ENCODE results near the gene ATG3.
"Not testable (repeated sequence)": the region's sequence is repeated elsewhere in the genome, so short reads cannot be mapped to it uniquely, and the experiment has no call there.

The ATG3 gene

DNA sequence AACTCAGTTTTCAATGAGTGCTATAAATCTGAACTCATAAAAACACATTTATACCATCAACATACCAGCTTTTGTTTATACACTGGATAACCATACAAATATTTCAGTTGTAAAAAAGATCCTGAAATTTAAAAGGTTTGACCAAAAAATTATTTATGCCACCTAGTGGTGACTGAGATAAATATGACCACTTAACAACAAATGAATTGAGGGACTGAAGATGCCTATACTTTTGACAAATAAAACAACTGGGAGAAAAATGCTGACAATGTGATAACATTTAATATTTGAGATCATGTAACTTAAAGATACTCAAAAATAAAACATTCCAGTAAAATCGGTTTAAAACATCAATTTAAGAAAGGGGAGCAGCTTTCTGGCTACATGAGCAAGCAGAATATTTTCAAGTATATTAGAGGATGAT, 30.4 kb downstream of the ATG3 start:
- DNase-seq (ENCODE audit: low read depth, low spot score) = no peak
- ChIA-PET CTCF (interaction anchor here (0.6 to 1.6 kb wide), 29 partner anchors 9 to 1583 kb away, joined by 3 to 24 read pairs (median 4); partner anchors contain the start of gene SLC9C1), POLR2A (no interaction called here)
- H3K4me3 ChIP-seq (ENCODE audit: low read depth, low read length) = no peak overlapping the region
- TF ChIP-seq, protein P1, sequence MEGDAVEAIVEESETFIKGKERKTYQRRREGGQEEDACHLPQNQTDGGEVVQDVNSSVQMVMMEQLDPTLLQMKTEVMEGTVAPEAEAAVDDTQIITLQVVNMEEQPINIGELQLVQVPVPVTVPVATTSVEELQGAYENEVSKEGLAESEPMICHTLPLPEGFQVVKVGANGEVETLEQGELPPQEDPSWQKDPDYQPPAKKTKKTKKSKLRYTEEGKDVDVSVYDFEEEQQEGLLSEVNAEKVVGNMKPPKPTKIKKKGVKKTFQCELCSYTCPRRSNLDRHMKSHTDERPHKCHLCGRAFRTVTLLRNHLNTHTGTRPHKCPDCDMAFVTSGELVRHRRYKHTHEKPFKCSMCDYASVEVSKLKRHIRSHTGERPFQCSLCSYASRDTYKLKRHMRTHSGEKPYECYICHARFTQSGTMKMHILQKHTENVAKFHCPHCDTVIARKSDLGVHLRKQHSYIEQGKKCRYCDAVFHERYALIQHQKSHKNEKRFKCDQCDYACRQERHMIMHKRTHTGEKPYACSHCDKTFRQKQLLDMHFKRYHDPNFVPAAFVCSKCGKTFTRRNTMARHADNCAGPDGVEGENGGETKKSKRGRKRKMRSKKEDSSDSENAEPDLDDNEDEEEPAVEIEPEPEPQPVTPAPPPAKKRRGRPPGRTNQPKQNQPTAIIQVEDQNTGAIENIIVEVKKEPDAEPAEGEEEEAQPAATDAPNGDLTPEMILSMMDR (IDR thresholded peaks at IDR 0.05; ENCODE audit: insufficient read depth, low read length, missing control alignments) = no peak

DNA sequence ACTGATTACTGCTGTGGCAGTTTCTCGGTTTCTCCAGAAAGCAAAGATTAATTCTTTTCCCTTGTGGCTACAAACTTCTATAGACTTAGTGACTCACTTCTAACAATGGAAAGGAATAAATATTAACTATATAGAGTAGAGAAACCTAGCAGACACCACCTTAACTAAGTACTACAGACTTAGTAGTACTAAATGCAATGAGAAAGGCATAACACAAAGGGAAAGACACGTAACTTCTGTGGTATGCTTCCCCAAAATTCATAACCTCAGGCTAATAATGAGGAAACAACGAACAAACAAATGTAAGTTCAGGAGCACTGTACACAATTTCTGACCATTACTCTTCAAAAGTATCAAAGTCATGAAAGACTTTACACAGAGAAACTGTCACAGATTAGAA, 31.2 kb downstream of the ATG3 start:
- POLR2A ChIA-PET = no interaction called here
- H3K4me3 ChIP-seq (ENCODE audit: low read depth, low read length) = no peak overlapping the region
- CTCF ChIA-PET = interaction anchor here (0.6 to 1.6 kb wide), 28 partner anchors 9 to 1582 kb away, joined by 3 to 24 read pairs (median 4); partner anchors contain the start of gene SLC9C1
- no peak for DNase-seq (ENCODE audit: low read depth, low spot score)
- TF ChIP-seq, protein P1 (IDR thresholded peaks at IDR 0.05; ENCODE audit: insufficient read depth, low read length, missing control alignments) = no peak

DNA sequence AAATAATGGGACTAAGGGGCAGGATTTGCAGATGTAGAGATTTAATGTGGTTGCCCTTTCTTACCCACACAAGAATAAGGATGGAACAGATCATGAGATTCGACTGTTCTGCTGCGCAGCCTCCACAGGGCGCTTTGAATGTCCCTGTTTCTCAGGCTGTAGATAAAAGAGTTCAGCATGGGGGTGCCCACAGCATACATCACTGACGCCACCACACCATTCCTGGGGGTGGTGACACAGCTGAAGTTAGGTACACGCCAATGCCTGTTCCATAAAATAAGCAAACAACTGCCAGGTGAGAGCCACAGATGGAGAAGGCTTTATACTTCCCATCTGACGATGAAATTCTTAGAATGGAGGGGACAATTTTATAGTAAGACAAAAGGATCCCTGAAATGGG, 37.6 kb downstream of the ATG3 start:
- not testable (repeated sequence) for DNase-seq (ENCODE audit: low read depth, low spot score)
- CTCF ChIA-PET = interaction anchor here (2.2 kb wide), 1 partner anchor 231 kb away, joined by 8 read pairs; the partner anchor contains the start of gene SLC9C1

DNA sequence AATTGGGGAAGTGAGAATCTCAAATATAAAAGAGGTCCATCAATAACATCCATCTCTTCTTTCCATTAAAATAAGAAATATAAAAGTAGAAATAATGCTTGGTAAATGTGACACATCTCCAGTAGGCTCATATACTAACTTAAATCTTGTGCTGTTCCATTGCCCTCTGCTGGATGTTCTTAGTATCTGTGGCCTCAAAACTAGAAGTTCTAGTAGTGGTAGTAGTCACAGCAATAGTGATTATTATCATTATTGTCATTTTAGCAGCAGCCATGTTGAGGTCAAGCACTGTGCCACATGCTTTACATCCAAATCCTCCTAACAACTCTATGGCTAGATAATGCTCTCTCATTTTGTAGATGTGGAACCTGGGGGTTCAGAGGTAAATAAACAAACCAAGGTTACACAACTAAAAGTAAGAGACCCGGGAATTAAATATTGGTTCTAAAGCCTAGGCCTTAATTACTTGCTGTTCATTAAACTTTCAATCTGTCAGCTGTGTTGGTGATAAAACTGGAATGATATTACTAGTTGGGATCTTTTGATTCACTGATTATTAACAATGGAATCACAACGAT, 42.2 kb downstream of the ATG3 start:
- POLR2A ChIA-PET = no interaction called here
- TF ChIP-seq, protein P1 (IDR thresholded peaks at IDR 0.05; ENCODE audit: insufficient read depth, low read length, missing control alignments) = peak; percentile 70
- CTCF ChIA-PET = interaction anchor here (0.7 to 8.1 kb wide), 23 partner anchors 11 to 410 kb away, joined by 3 to 122 read pairs (median 6); partner anchors contain the start of genes CD200 and SLC9C1
- no peak overlapping the region for H3K4me3 ChIP-seq (ENCODE audit: low read depth, low read length)
- peak; percentile 40 for DNase-seq (ENCODE audit: low read depth, low spot score)

More for the DNA sequence above, 37.6 kb downstream of the ATG3 start:
- H3K4me3 ChIP-seq (ENCODE audit: low read depth, low read length); POLR2A ChIA-PET: not testable (repeated sequence)

DNA sequence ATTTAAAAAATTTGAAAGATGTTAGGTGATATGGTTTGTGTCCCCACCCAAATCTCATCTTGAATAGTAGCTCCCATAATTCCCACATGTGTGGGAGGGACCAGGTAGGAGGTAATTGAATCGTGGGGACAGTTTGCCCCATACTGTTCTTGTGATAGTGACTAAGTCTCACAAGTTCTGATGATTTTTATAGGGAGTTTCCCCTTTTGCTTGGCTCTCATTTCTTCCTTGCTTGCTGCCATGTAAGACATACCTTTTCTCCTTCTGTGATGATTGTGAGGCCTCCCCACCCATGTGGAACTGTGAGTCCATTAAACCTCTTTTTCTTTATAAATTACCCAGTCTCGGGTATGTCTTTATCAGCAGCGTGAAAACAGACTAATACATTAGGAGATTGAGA, 42.8 kb downstream of the ATG3 start:
- H3K4me3 ChIP-seq (ENCODE audit: low read depth, low read length); POLR2A ChIA-PET; DNase-seq (ENCODE audit: low read depth, low spot score): not testable (repeated sequence)
- CTCF ChIA-PET = interaction anchor here (0.7 to 8.1 kb wide), 9 partner anchors 12 to 382 kb away, joined by 3 to 122 read pairs (median 11); partner anchors contain the start of genes CD200 and SLC9C1

DNA sequence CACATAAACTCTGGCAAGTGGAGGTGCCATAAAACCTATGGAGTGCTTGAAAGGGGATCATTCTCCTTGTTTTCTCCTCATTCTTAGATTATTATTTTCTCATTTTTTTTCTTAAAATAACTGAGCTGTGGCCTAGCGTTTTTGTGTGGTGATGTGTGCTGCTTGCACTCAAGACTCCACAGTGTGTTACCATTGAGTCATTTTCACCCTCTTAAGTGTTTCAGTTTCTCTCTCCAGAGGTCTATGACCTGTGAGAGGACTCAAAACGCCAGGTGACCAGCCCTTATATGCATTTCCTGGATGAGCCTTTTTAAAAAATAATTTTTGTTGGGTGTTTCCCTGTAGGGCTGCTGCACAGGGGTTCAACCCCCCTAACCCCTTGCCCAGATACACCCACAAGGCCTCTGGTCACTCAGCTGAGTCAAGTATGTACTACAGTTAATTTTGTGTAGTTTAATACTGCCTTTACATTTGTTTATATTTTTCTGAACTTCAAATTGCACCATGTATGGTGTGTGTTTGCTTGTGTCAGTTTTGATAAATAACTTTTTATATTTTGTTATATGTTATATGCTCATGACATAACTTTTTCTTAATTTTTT, 47.1 kb downstream of the ATG3 start:
- POLR2A ChIA-PET = no interaction called here
- no peak for DNase-seq (ENCODE audit: low read depth, low spot score)
- TF ChIP-seq, protein P1 (IDR thresholded peaks at IDR 0.05; ENCODE audit: insufficient read depth, low read length, missing control alignments) = no peak
- CTCF ChIA-PET = interaction anchor here (0.8 kb wide), 1 partner anchor 14 kb away, joined by 3 read pairs; no protein-coding TSS in a partner anchor
- no peak overlapping the region for H3K4me3 ChIP-seq (ENCODE audit: low read depth, low read length)

DNA sequence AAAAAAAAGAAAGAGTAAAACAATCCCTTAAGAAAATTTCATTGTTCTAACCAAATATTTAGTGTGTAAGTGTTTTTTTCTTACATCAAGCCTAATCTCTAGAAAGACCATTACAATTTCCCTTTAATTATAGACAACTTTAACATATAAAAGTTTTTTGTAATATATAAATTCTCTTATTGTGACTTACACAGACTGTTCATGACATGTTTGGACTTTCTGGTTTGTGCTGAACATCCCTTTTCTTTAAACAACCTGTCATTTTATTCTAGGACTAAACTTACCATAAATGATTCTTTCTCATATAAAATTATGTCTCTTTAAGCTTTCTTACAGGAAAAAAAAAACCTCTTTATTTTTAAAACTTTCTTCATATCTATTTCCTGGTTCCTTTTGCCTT, 49.4 kb downstream of the ATG3 start:
- TF ChIP-seq, protein P1 (IDR thresholded peaks at IDR 0.05; ENCODE audit: insufficient read depth, low read length, missing control alignments) = no peak
- no peak overlapping the region for H3K4me3 ChIP-seq (ENCODE audit: low read depth, low read length)
- CTCF ChIA-PET = no interaction called here
- no peak for DNase-seq (ENCODE audit: low read depth, low spot score)
- POLR2A ChIA-PET = no interaction called here

Measured in AG04449 (cell line).